Bronchial epithelial cell (primary cell): ENCODE results near the gene HSF4. TPM values are rescaled to one million over a fixed set of nuclear protein-coding genes. Genes with fewer than 3 reads are reported as not detected.

Experiments used
- DNase-seq: peaks from one replicate; pipeline ENCODE4 v3.0.0-alpha.2; 2010; ENCODE audit warnings: low read depth
- FAIRE-seq: peaks from 2 replicates; lab custom pipeline; 2011; peaks lifted over from hg19 to GRCh38; lab: Jason Lieb, UNC
- H3K27me3 ChIP-seq: 2 replicates; pipeline ENCODE4 v1.5.1; 2011; ENCODE audit warnings: low read length; ENCODE audit not compliant: control insufficient read depth, insufficient read depth
- H3K36me3 ChIP-seq: 2 replicates; pipeline ENCODE4 v1.5.1; 2011; ENCODE audit warnings: low read length; ENCODE audit not compliant: control insufficient read depth, insufficient read depth
- H3K4me3 ChIP-seq: 2 replicates; pipeline ENCODE4 v1.5.1; 2011; ENCODE audit warnings: mild to moderate bottlenecking, low read depth, low read length, control low read depth
- CTCF ChIP-seq: IDR thresholded peaks from 2 replicates; pipeline ENCODE4 v1.5.1; 2011; ENCODE audit warnings: mild to moderate bottlenecking, moderate library complexity, low read length, control low read depth, inconsistent platforms; ENCODE audit not compliant: insufficient read depth, severe bottlenecking
- total RNA-seq: library from RNA; depleted of rRNA; stranded (reverse); fragments of >200 nt; gene quantifications from 2 replicates; pipeline ENCODE4 v1.2.1, GENCODE V29; 2014

The HSF4 gene
- total RNA-seq, 1 donor from 2014 or later = 3.7 TPM

- Histone ChIP-seq H3K36me3 (peaks cover 12% of the 10 kb centered on the region), H3K27me3 (no peaks in the 10 kb centered on the region), H3K4me3 (no peak overlapping the region)
- FAIRE-seq = no peak
- no peak for DNase-seq
- no peak for TF ChIP-seq CTCF
Observed at GRCh38 chr16:67148656-67149275, 15.8 kb upstream of the HSF4 start.

- Histone ChIP-seq H3K4me3 (peak overlapping the region; percentile 58), H3K36me3 (peaks cover 12% of the 10 kb centered on the region), H3K27me3 (no peaks in the 10 kb centered on the region)
- no peak for DNase-seq
- no peak for TF ChIP-seq CTCF
- FAIRE-seq = no peak
Observed at GRCh38 chr16:67149276-67150046, 15.1 kb upstream of the HSF4 start.

- Histone ChIP-seq H3K27me3 (no peaks in the 10 kb centered on the region), H3K36me3 (peaks cover 6% of the 10 kb centered on the region), H3K4me3 (peak overlapping the region; percentile 58)
- TF ChIP-seq CTCF = peak; percentile 13
- no peak for FAIRE-seq
- peak; percentile 15 for DNase-seq
Observed at GRCh38 chr16:67150047-67150832, 14.3 kb upstream of the HSF4 start.

GRCh38 chr16:67150833-67151396, 13.6 kb upstream of the HSF4 start, which contains the start of gene B3GNT9:
TSS of gene B3GNT9 (minus strand) at chr16:67150998. CDS start at chr16:67150485, 513 bp downstream.
- H3K4me3 ChIP-seq = peak within 1 kb of the TSS; percentile 58
- FAIRE-seq (no peak), DNase-seq (peak; percentile 38)
- H3K36me3 ChIP-seq = peaks cover 4% of the 10 kb centered on the region
- no peaks in the 10 kb centered on the region for H3K27me3 ChIP-seq
- no peak for TF ChIP-seq CTCF

- Histone ChIP-seq H3K36me3 (peaks cover 3% of the 10 kb centered on the region), H3K27me3 (no peaks in the 10 kb centered on the region), H3K4me3 (no peak overlapping the region)
- TF ChIP-seq CTCF = no peak
- DNase-seq (no peak), FAIRE-seq (no peak)
Observed at GRCh38 chr16:67151431-67152097, 13.0 kb upstream of the HSF4 start.
